Trophoblast cell (in vitro differentiated cells and primary cell): ENCODE data around the gene MRPL40.

ENCODE experiments used
- DNase-seq, 2 donors: peaks; one replicate each; pipeline ENCODE4 v3.0.0-alpha.2; 2016
- H2AFZ ChIP-seq: 2 replicates; pipeline ENCODE4 v1.6.1; 2013; ENCODE audit warnings: low read length, moderate library complexity, mild to moderate bottlenecking; ENCODE audit not compliant: insufficient read depth, poor library complexity
- H2AK5ac ChIP-seq: 2 replicates; pipeline ENCODE4 v1.6.1; 2013; ENCODE audit warnings: mild to moderate bottlenecking, low read length
- H2BK120ac ChIP-seq: 2 replicates; pipeline ENCODE4 v1.6.1; 2013; ENCODE audit warnings: low read length, mild to moderate bottlenecking, moderate library complexity; ENCODE audit not compliant: insufficient read depth, poor library complexity
- H2BK12ac ChIP-seq: 2 replicates; pipeline ENCODE4 v1.6.1; 2013; ENCODE audit warnings: mild to moderate bottlenecking, low read length, moderate library complexity
- H2BK5ac ChIP-seq: 2 replicates; pipeline ENCODE4 v1.6.1; 2013; ENCODE audit warnings: low read length, low read depth, moderate library complexity, mild to moderate bottlenecking; ENCODE audit not compliant: poor library complexity
- H3K14ac ChIP-seq: 2 replicates; pipeline ENCODE4 v1.6.1; 2013; ENCODE audit warnings: mild to moderate bottlenecking, low read length
- H3K18ac ChIP-seq: 2 replicates; pipeline ENCODE4 v1.6.1; 2013; ENCODE audit warnings: mild to moderate bottlenecking, low read length
- H3K23ac ChIP-seq: 2 replicates; pipeline ENCODE4 v1.6.1; 2013; ENCODE audit warnings: low read length
- H3K27ac ChIP-seq: 2 replicates; pipeline ENCODE4 v1.5.1; 2013; ENCODE audit warnings: low read depth, mild to moderate bottlenecking, inconsistent platforms, low read length, moderate library complexity
- H3K27me3 ChIP-seq: 2 replicates; pipeline ENCODE4 v1.6.1; 2013; ENCODE audit warnings: inconsistent platforms, mild to moderate bottlenecking, low read length, moderate library complexity; ENCODE audit not compliant: insufficient read depth
- H3K36me3 ChIP-seq, 2 experiments: 1 replicate in 1 of 2; 2 replicates in 1 of 2; pipeline ENCODE4 v1.6.1; 2013; ENCODE audit warnings: low read length in 2 of 2, mild to moderate bottlenecking in 2 of 2, moderate library complexity in 1 of 2; ENCODE audit not compliant: insufficient read depth in 2 of 2, control insufficient read depth in 1 of 2
- H3K4ac ChIP-seq: 2 replicates; pipeline ENCODE4 v1.6.1; 2013; ENCODE audit warnings: low read depth, mild to moderate bottlenecking, low read length, moderate library complexity
- H3K4me1 ChIP-seq, 2 experiments: 1 replicate in 1 of 2; 2 replicates in 1 of 2; pipeline ENCODE4 v1.6.1; 2013; ENCODE audit warnings: low read length in 2 of 2, mild to moderate bottlenecking in 2 of 2, moderate library complexity in 1 of 2; ENCODE audit not compliant: insufficient read depth in 2 of 2, control insufficient read depth in 1 of 2
- H3K4me2 ChIP-seq: 2 replicates; pipeline ENCODE4 v1.6.1; 2013; ENCODE audit warnings: inconsistent platforms, mild to moderate bottlenecking, low read length, moderate library complexity
- H3K4me3 ChIP-seq: 2 replicates; pipeline ENCODE4 v1.5.1; 2013; ENCODE audit warnings: mild to moderate bottlenecking, low read depth, low read length, inconsistent platforms
- H3K79me1 ChIP-seq: one replicate; pipeline ENCODE4 v1.6.1; 2013; ENCODE audit warnings: low read length
- H3K79me2 ChIP-seq: 2 replicates; pipeline ENCODE4 v1.6.1; 2013; ENCODE audit warnings: low read length, mild to moderate bottlenecking; ENCODE audit not compliant: control insufficient read depth, insufficient read depth, poor library complexity
- H3K9ac ChIP-seq: 2 replicates; pipeline ENCODE4 v1.6.1; 2013; ENCODE audit warnings: mild to moderate bottlenecking, low read length
- H3K9me3 ChIP-seq: 2 replicates; pipeline ENCODE4 v1.6.1; 2013; ENCODE audit warnings: low read depth, mild to moderate bottlenecking, control low read depth, inconsistent platforms, low read length; ENCODE audit not compliant: insufficient read depth
- H4K12ac ChIP-seq: 2 replicates; pipeline ENCODE4 v1.6.1; 2013; ENCODE audit warnings: low read depth, mild to moderate bottlenecking, low read length, moderate library complexity
- H4K8ac ChIP-seq: 2 replicates; pipeline ENCODE4 v1.6.1; 2013; ENCODE audit warnings: low read depth, mild to moderate bottlenecking, low read length, moderate library complexity
- H4K91ac ChIP-seq: one replicate; pipeline ENCODE4 v1.6.1; 2013; ENCODE audit warnings: low read depth, mild to moderate bottlenecking, low read length, moderate library complexity
- WGBS: extraction: QIAGEN DNeasy Blood & Tissue Kit; methylation state at CpG from one replicate; pipeline ENCODE4 v1.1.7; 2013; ENCODE audit warnings: missing lambda C conversion rate; ENCODE audit not compliant: insufficient read length, insufficient coverage; ENCODE audit errors: extremely low coverage; 5-methylcytosine and 5-hydroxymethylcytosine counted together

MRPL40 gene

GRCh38 chr22:19406281-19406811, 26.0 kb upstream of the MRPL40 start:
- Histone ChIP-seq H3K79me1 (no peaks in the 10 kb centered on the region), H3K4me2 (no peak overlapping the region), H3K79me2 (no peaks in the 10 kb centered on the region), H3K18ac (no peak overlapping the region), H3K4me3 (no peak overlapping the region), H4K91ac (no peak overlapping the region), H3K4ac (no peak overlapping the region), H2BK5ac (no peak overlapping the region), H3K36me3 (peaks cover 19 to 34% of the 10 kb centered on the region in 2 experiments), H3K4me1 (peaks cover 0 to 10% of the 10 kb centered on the region in 2 experiments), H3K9me3 (no peaks in the 10 kb centered on the region), H2BK12ac (no peak overlapping the region), H3K9ac (no peak overlapping the region), H3K23ac (no peak overlapping the region), H4K8ac (no peak overlapping the region), H3K27ac (no peak overlapping the region), H4K12ac (no peak overlapping the region), H3K14ac (no peak overlapping the region), H3K27me3 (no peaks in the 10 kb centered on the region), H2AFZ (no peak overlapping the region), H2BK120ac (no peak overlapping the region), H2AK5ac (no peak overlapping the region)
- no CpG with 5 or more reads among the region's 3 CpGs for WGBS
- no peak for DNase-seq

- no peak overlapping the region for H4K12ac ChIP-seq
- H3K14ac ChIP-seq = no peak overlapping the region
- H3K79me2 ChIP-seq = no peaks in the 10 kb centered on the region
- H3K9me3 ChIP-seq = no peaks in the 10 kb centered on the region
- no peak overlapping the region for H3K23ac ChIP-seq
- H3K27ac ChIP-seq = no peak overlapping the region
- H3K9ac ChIP-seq = no peak overlapping the region
- no peaks in the 10 kb centered on the region for H3K79me1 ChIP-seq
- no peak overlapping the region for H4K91ac ChIP-seq
- H3K36me3 ChIP-seq = peaks cover 17 to 34% of the 10 kb centered on the region in 2 experiments
- no peak overlapping the region for H2BK120ac ChIP-seq
- H3K4ac ChIP-seq = no peak overlapping the region
- no peak overlapping the region for H2BK12ac ChIP-seq
- no peak overlapping the region for H3K4me3 ChIP-seq
- H2AK5ac ChIP-seq = no peak overlapping the region
- DNase-seq = no peak
- no peak overlapping the region for H4K8ac ChIP-seq
- H3K4me1 ChIP-seq = peaks cover 0 to 10% of the 10 kb centered on the region in 2 experiments
- H3K27me3 ChIP-seq = no peaks in the 10 kb centered on the region
- no peak overlapping the region for H3K18ac ChIP-seq
- WGBS = no CpG with 5 or more reads among the region's 4 CpGs
- no peak overlapping the region for H2AFZ ChIP-seq
- H3K4me2 ChIP-seq = no peak overlapping the region
- no peak overlapping the region for H2BK5ac ChIP-seq
Observed at GRCh38 chr22:19406846-19407245, 25.5 kb upstream of the MRPL40 start.

DNA sequence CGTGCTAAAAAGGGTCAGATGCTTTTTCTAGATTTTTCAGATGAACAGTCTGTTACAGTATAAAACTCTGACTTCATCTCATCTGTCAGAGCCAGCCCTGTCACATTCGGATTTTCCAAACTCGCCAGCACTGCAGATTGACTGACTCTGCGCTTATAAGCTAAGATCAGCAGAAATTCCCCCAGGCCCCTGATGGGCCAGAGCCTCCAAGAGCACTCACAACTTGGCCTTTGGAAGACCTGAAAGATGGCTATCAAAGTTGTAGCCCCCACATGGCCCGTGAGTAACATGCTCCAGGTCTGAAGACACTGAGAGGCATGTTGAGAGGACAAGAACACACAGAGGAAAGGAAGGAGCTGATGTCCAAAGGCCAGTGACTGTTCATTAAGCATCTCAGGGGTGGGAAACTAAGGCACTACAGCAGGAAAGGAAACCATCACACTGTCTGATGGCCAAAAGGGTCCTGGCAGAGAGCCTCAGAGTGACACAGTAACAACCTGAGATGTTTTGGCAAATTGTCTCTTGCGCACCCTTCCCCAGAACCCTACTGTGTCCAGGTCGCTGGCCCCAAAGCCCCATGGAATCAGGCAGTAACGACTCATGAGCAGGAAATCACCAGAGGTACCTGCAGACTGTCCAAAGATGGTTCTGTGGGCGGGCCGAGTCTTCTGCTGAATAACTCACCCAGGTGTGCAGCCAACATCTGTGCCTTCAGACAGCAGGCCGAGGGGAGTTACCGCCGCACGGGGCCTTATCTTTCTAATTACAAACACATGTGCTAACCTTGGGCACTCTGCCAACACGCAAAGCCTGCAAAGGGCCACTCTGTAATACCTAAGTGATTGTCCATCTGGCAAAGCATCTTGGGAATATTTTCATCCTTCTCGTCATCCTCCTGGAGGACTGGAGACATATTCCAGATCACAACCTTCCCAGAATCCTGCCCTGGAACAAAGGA, 24.4 kb upstream of the MRPL40 start:
- H2AK5ac ChIP-seq = no peak overlapping the region
- no peaks in the 10 kb centered on the region for H3K79me1 ChIP-seq
- H3K9me3 ChIP-seq = no peaks in the 10 kb centered on the region
- no peak overlapping the region for H3K23ac ChIP-seq
- no peak overlapping the region for H2BK12ac ChIP-seq
- H3K4me3 ChIP-seq = no peak overlapping the region
- no CpG with 5 or more reads among the region's 16 CpGs for WGBS
- H3K4me2 ChIP-seq = no peak overlapping the region
- no peak overlapping the region for H3K4ac ChIP-seq
- H4K12ac ChIP-seq = no peak overlapping the region
- H3K4me1 ChIP-seq = peaks cover 0 to 10% of the 10 kb centered on the region in 2 experiments
- H3K27me3 ChIP-seq = no peaks in the 10 kb centered on the region
- no peak overlapping the region for H3K18ac ChIP-seq
- no peak overlapping the region for H2AFZ ChIP-seq
- H3K27ac ChIP-seq = no peak overlapping the region
- H3K14ac ChIP-seq = no peak overlapping the region
- H3K36me3 ChIP-seq = peaks cover 17 to 34% of the 10 kb centered on the region in 2 experiments
- no peaks in the 10 kb centered on the region for H3K79me2 ChIP-seq
- no peak overlapping the region for H4K8ac ChIP-seq
- no peak overlapping the region for H4K91ac ChIP-seq
- H2BK5ac ChIP-seq = no peak overlapping the region
- DNase-seq = no peak
- no peak overlapping the region for H2BK120ac ChIP-seq
- H3K9ac ChIP-seq = no peak overlapping the region

DNA sequence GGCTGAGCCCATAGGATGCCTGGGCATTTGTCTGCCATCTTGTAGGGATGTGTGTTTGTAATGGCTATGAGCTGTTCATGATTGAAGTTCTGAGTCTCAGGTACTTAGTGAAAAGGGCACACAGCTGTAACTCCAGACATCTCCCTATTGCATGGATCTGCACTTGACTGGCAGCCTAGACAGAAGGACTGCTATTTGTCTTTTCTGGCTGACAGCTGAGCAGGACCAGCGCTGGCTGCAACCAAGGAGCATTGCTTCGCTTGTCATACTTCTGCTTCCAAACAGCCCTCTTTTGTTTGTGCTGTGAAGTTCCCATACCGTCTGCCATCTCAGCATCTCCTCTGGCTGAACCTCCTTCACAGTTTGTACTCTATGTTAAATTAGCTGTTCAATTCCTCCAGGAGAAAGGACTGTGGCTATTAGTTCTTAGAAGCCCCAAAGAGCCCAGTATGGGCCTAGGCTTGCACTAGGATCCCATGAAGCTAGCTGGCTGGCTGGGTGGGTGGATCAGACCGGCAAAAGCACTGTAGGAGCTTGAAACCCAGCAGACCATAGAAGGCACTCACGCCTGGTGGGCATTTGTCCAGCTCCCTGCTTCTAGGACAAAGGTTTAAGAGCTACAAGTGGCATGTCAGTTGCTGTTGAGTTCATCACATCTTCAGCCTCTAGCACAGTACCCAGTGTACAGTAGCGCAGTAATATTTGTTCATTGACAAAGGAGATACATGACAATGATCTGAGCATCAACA, 21.2 kb upstream of the MRPL40 start:
- no peak overlapping the region for H3K9ac ChIP-seq
- H2BK120ac ChIP-seq = no peak overlapping the region
- H4K8ac ChIP-seq = no peak overlapping the region
- no peak overlapping the region for H3K4me3 ChIP-seq
- H2BK12ac ChIP-seq = no peak overlapping the region
- no peak overlapping the region for H3K27ac ChIP-seq
- no peak overlapping the region for H3K14ac ChIP-seq
- H2AFZ ChIP-seq = no peak overlapping the region
- no peak overlapping the region for H3K23ac ChIP-seq
- H3K4ac ChIP-seq = no peak overlapping the region
- no peaks in the 10 kb centered on the region for H3K9me3 ChIP-seq
- no peak overlapping the region for H3K18ac ChIP-seq
- H2AK5ac ChIP-seq = no peak overlapping the region
- H4K91ac ChIP-seq = no peak overlapping the region
- H3K79me2 ChIP-seq = no peaks in the 10 kb centered on the region
- peaks cover 3 to 10% of the 10 kb centered on the region in 2 experiments for H3K4me1 ChIP-seq
- H3K4me2 ChIP-seq = no peak overlapping the region
- H3K36me3 ChIP-seq = peaks cover 10 to 25% of the 10 kb centered on the region in 2 experiments
- H2BK5ac ChIP-seq = no peak overlapping the region
- WGBS = no CpG with 5 or more reads among the region's 6 CpGs
- no peak overlapping the region for H4K12ac ChIP-seq
- H3K79me1 ChIP-seq = no peaks in the 10 kb centered on the region
- DNase-seq = no peak
- H3K27me3 ChIP-seq = no peaks in the 10 kb centered on the region
